CD14-positive monocyte (primary cell): Measurements from ENCODE around the gene SASH1. TPM values are rescaled to one million over a fixed set of nuclear protein-coding genes. Genes with fewer than 3 reads are reported as not detected.

Experiments
- DNase-seq, 3 donors: peaks; one replicate each; pipeline ENCODE4 v3.0.0-alpha.2; 2011 to 2022
- H2AFZ ChIP-seq: 2 replicates; pipeline ENCODE4 v1.6.0; 2012; ENCODE audit warnings: mild to moderate bottlenecking, low read depth, low read length, inconsistent platforms; ENCODE audit not compliant: insufficient read depth, poor library complexity, severe bottlenecking
- H3K27ac ChIP-seq, 2 donors: 1 replicate in 1 of 2; 2 replicates in 1 of 2; pipeline ENCODE4 v1.5.1; 2012 to 2013; ENCODE audit warnings: low read length in 2 of 2, control low read depth in 1 of 2, inconsistent platforms in 1 of 2, low read depth in 1 of 2, mild to moderate bottlenecking in 1 of 2
- H3K27me3 ChIP-seq, 2 donors: one replicate each; pipeline versions ENCODE4 v1.6.0 to v1.6.1; 2011 to 2013; ENCODE audit warnings: low read length in 2 of 2; ENCODE audit not compliant: control insufficient read depth in 2 of 2, insufficient read depth in 2 of 2
- H3K36me3 ChIP-seq, 2 donors: replicated peaks in 1 of 2; 1 replicate in 1 of 2; 2 replicates in 1 of 2; pipeline versions ENCODE4 v1.5.1 to v1.6.1; 2012 to 2013; ENCODE audit warnings: low read length in 2 of 2, control low read depth in 1 of 2, inconsistent platforms in 1 of 2, mild to moderate bottlenecking in 1 of 2; ENCODE audit not compliant: insufficient read depth in 2 of 2, control insufficient read depth in 1 of 2
- H3K4me1 ChIP-seq, 2 donors: 1 replicate in 1 of 2; 2 replicates in 1 of 2; pipeline versions ENCODE4 v1.5.1 to v1.6.1; 2012 to 2013; ENCODE audit warnings: low read length in 2 of 2, control low read depth in 1 of 2, inconsistent platforms in 1 of 2, mild to moderate bottlenecking in 1 of 2, moderate library complexity in 1 of 2; ENCODE audit not compliant: insufficient read depth in 2 of 2, control insufficient read depth in 1 of 2
- H3K4me2 ChIP-seq: replicated peaks from 2 replicates; pipeline ENCODE3; 2012; ENCODE audit warnings: low read length, moderate library complexity, mild to moderate bottlenecking; ENCODE audit not compliant: poor library complexity, severe bottlenecking; ENCODE audit errors: extremely low read depth
- H3K4me3 ChIP-seq, 3 experiments: fragments of 200-600 bp in 1 of 3; sonication (generic) in 1 of 3; replicated peaks in 1 of 3; 1 replicate in 2 of 3; 2 replicates in 1 of 3; pipeline ENCODE4 v1.5.1; 2011 to 2013; ENCODE audit warnings: low read length in 3 of 3, mild to moderate bottlenecking in 3 of 3, control low read depth in 2 of 3, low read depth in 2 of 3, inconsistent platforms in 1 of 3, moderate library complexity in 1 of 3
- H3K79me2 ChIP-seq: 2 replicates; pipeline ENCODE4 v1.6.0; 2012; ENCODE audit warnings: mild to moderate bottlenecking, control low read depth, inconsistent platforms, low read length, moderate library complexity; ENCODE audit not compliant: insufficient read depth
- H3K9ac ChIP-seq: 2 replicates; pipeline ENCODE4 v1.6.0; 2017; ENCODE audit warnings: low read length, mild to moderate bottlenecking; ENCODE audit not compliant: insufficient read depth, poor library complexity, severe bottlenecking
- H3K9me3 ChIP-seq, 2 donors: replicated peaks in 1 of 2; 1 replicate in 1 of 2; 2 replicates in 1 of 2; pipeline versions ENCODE4 v1.5.1 to v1.6.1; 2012 to 2013; ENCODE audit warnings: low read length in 2 of 2, control low read depth in 1 of 2; ENCODE audit not compliant: control insufficient read depth in 1 of 2, insufficient read depth in 1 of 2
- H4K20me1 ChIP-seq: 2 replicates; pipeline ENCODE4 v1.6.0; 2012; ENCODE audit warnings: mild to moderate bottlenecking, low read length, control low read depth, moderate library complexity; ENCODE audit not compliant: insufficient read depth
- H3K27ac Mint-ChIP-seq, 7 donors: one replicate each; pipeline ENCODE4 v1.8.0; 2020; ENCODE audit warnings: mild to moderate bottlenecking in 7 of 7, mixed read lengths in 7 of 7, moderate library complexity in 6 of 7, inconsistent platforms in 2 of 7
- H3K27me3 Mint-ChIP-seq, 3 donors: one replicate each; pipeline ENCODE4 v1.8.0; 2021 to 2022; ENCODE audit warnings: low read depth in 3 of 3, mild to moderate bottlenecking in 3 of 3, mixed read lengths in 3 of 3, moderate library complexity in 3 of 3, inconsistent platforms in 1 of 3
- H3K36me3 Mint-ChIP-seq, 2 donors: one replicate each; pipeline ENCODE4 v1.8.0; 2020; ENCODE audit warnings: mixed read lengths in 2 of 2, inconsistent platforms in 1 of 2, mild to moderate bottlenecking in 1 of 2
- H3K4me1 Mint-ChIP-seq: one replicate; pipeline ENCODE4 v1.8.0; 2020; ENCODE audit warnings: mild to moderate bottlenecking, mixed read lengths
- H3K4me3 Mint-ChIP-seq, 2 donors: one replicate each; pipeline ENCODE4 v1.8.0; 2020; ENCODE audit warnings: mild to moderate bottlenecking in 2 of 2, mixed read lengths in 2 of 2, moderate library complexity in 1 of 2
- H3K9me3 Mint-ChIP-seq, 7 donors: one replicate each; pipeline ENCODE4 v1.8.0; 2020 to 2022; ENCODE audit warnings: mixed read lengths in 7 of 7, mild to moderate bottlenecking in 6 of 7, moderate library complexity in 6 of 7, inconsistent platforms in 2 of 7
- WGBS: methylation state at CpG from one replicate; pipeline ENCODE4 v1.1.5; 2013; ENCODE audit warnings: missing lambda C conversion rate; ENCODE audit not compliant: insufficient coverage; 5-methylcytosine and 5-hydroxymethylcytosine counted together
- intact Hi-C, 2 donors: fragments of 100-400 bp; cut with micrococcal nuclease; formaldehyde crosslinking; loops; one replicate each; pipeline versions ENCODE4 v1.15.0 to v1.15.1; 2023
- polyA plus RNA-seq, 3 donors: library from polyadenylated mRNA; depleted of rRNA in 1 of 3; unstranded in 2 of 3; stranded (reverse) in 1 of 3; fragments of 300-500 nt in 2 of 3; fragments of >200 nt in 1 of 3; fragmentation: Illumina TruSeq in 2 of 3; gene quantifications; 1 replicate in 2 of 3; 2 replicates in 1 of 3; pipeline ENCODE4 v1.2.3, GENCODE V29; 2012 to 2021
- TF ChIP-seq, protein P1 (sequence below): fragments of 200-600 bp; IDR thresholded peaks from one replicate; pipeline ENCODE4 v1.8.0; 2022; ENCODE audit warnings: antibody characterized with exemption, mild to moderate bottlenecking

The SASH1 gene
- polyA plus RNA-seq, 3 donors: 0.90 to 5.1 (median 4.7) TPM

DNA sequence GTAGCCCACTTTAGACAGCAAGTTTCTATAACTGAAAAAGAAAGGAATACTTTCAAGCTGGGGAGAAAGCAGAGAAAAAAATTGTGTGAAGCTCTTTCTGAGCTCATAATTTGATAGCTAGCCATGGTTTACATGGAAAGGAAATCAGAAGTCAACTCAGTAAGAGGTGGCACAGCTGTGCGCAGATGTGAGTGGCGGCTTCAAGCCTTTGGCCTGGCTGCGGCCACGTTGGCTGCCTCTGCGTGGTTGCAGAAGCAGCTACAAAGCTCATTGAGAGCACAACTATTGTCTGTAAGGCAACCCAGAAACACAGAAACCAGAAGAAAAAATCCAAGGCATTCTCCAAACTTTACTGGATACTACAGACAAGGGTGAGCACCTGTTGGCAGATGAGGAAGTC lies 136.9 kb downstream of the SASH1 start:
- no peaks in the 10 kb centered on the region for H3K4me1 Mint-ChIP-seq

DNA sequence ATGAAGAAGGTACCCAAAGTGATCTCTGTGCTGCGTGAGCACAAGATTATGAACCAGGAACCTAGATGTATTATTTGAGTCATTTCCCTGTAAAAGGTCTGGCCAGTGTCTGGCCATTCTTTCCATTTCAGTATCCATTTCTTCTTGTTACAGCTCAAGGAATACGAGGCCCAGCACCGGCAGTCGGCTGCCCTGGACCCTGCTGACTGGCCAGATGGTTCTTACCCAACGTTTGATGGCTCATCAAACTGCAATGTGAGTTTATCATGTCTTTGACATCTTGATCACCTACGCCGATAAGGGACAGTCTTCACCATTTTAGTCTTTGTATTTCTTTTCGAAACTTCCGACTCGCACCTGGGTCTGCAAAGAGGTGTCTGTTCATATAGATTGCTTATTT lies 144.8 kb downstream of the SASH1 start:
- no peaks in the 10 kb centered on the region for H3K79me2 ChIP-seq
- no peak overlapping the region for H3K27ac ChIP-seq
- Mint-ChIP-seq H3K36me3 (peaks cover 0 to 6% of the 10 kb centered on the region in 2 donors), H3K27me3 (peaks cover 0 to 8% (median 6%) of the 10 kb centered on the region in 3 donors), H3K9me3 (peaks cover 0 to 3% (median 0%) of the 10 kb centered on the region in 7 donors), H3K4me3 (no peak overlapping the region), H3K27ac (no peak overlapping the region), H3K4me1 (no peaks in the 10 kb centered on the region)
- intact Hi-C loops: no loop called here
- 97% methylated on average over 5 of the region's 10 CpGs for WGBS
- no peak overlapping the region for H3K4me3 ChIP-seq
- H2AFZ ChIP-seq: no peak overlapping the region
- no peaks in the 10 kb centered on the region for H3K27me3 ChIP-seq
- no peaks in the 10 kb centered on the region for H3K4me1 ChIP-seq
- TF ChIP-seq, protein P1, sequence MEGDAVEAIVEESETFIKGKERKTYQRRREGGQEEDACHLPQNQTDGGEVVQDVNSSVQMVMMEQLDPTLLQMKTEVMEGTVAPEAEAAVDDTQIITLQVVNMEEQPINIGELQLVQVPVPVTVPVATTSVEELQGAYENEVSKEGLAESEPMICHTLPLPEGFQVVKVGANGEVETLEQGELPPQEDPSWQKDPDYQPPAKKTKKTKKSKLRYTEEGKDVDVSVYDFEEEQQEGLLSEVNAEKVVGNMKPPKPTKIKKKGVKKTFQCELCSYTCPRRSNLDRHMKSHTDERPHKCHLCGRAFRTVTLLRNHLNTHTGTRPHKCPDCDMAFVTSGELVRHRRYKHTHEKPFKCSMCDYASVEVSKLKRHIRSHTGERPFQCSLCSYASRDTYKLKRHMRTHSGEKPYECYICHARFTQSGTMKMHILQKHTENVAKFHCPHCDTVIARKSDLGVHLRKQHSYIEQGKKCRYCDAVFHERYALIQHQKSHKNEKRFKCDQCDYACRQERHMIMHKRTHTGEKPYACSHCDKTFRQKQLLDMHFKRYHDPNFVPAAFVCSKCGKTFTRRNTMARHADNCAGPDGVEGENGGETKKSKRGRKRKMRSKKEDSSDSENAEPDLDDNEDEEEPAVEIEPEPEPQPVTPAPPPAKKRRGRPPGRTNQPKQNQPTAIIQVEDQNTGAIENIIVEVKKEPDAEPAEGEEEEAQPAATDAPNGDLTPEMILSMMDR: no peak
- DNase-seq: no peak
- no peaks in the 10 kb centered on the region for H3K9me3 ChIP-seq
- H3K36me3 ChIP-seq: no peaks in the 10 kb centered on the region
- H3K4me2 ChIP-seq: no peak overlapping the region
- no peak overlapping the region for H3K9ac ChIP-seq
- H4K20me1 ChIP-seq: no peaks in the 10 kb centered on the region

More for the DNA sequence above, 136.9 kb downstream of the SASH1 start:
- intact Hi-C loops: no loop called here
- 86% methylated on average over 5 of the region's 5 CpGs for WGBS
- Histone ChIP-seq H3K4me2 (no peak overlapping the region), H3K79me2 (no peaks in the 10 kb centered on the region), H2AFZ (no peak overlapping the region), H3K27me3 (no peaks in the 10 kb centered on the region), H4K20me1 (no peaks in the 10 kb centered on the region), H3K9me3 (no peaks in the 10 kb centered on the region), H3K9ac (no peak overlapping the region), H3K27ac (no peak overlapping the region), H3K4me3 (no peak overlapping the region), H3K36me3 (no peaks in the 10 kb centered on the region), H3K4me1 (no peaks in the 10 kb centered on the region)
- H3K36me3 Mint-ChIP-seq: peaks cover 0 to 2% of the 10 kb centered on the region in 2 donors
- H3K4me3 Mint-ChIP-seq: no peak overlapping the region
- H3K27me3 Mint-ChIP-seq: peaks cover 4 to 9% (median 9%) of the 10 kb centered on the region in 3 donors
- no peak for DNase-seq
- no peak overlapping the region for H3K27ac Mint-ChIP-seq
- peaks cover 0 to 3% (median 0%) of the 10 kb centered on the region in 7 donors for H3K9me3 Mint-ChIP-seq
- TF ChIP-seq, protein P1: no peak
